Measurements from ENCODE around the gene MAGIX.

DNA sequence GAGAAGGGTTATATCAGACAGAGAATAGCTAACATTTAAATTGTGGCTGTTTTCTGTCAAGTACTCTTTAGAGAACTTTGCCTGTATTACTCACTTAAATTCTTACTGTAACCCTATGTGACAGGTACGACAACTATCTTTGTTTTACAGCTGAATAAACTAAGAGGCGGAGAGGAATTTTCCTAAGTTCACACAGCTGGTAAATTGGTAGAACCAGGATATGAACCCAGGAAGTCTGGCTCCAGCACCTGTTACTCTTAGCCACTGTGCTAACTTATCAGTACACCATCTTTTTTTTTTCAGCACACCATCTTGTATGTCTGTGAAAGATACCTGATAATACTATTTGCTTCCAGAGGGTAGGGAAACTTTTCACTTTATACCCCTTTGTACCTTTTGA is 39.5 kb downstream of the MAGIX start:
- TF ChIP-seq, protein P1, sequence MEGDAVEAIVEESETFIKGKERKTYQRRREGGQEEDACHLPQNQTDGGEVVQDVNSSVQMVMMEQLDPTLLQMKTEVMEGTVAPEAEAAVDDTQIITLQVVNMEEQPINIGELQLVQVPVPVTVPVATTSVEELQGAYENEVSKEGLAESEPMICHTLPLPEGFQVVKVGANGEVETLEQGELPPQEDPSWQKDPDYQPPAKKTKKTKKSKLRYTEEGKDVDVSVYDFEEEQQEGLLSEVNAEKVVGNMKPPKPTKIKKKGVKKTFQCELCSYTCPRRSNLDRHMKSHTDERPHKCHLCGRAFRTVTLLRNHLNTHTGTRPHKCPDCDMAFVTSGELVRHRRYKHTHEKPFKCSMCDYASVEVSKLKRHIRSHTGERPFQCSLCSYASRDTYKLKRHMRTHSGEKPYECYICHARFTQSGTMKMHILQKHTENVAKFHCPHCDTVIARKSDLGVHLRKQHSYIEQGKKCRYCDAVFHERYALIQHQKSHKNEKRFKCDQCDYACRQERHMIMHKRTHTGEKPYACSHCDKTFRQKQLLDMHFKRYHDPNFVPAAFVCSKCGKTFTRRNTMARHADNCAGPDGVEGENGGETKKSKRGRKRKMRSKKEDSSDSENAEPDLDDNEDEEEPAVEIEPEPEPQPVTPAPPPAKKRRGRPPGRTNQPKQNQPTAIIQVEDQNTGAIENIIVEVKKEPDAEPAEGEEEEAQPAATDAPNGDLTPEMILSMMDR (IDR thresholded peaks at IDR 0.05): no peak
- TF ChIP-seq POLR2A (IDR thresholded peaks at IDR 0.05): no peak
